Medulla oblongata (tissue), 1 donor: ENCODE measurements around the gene UMODL1.

Experiments used
- DNase-seq: peaks from one replicate; pipeline ENCODE4 v3.0.0-alpha.2; 2015; ENCODE audit errors: extremely low spot score

The UMODL1 gene

GRCh38 chr21:42096566-42096965 is 25.4 kb downstream of the UMODL1 start:
- no peak for DNase-seq

GRCh38 chr21:42097274-42097673 is 26.2 kb downstream of the UMODL1 start:
- no peak for DNase-seq

- DNase-seq: peak; percentile 55
Observed at GRCh38 chr21:42097860-42098454, 26.8 kb downstream of the UMODL1 start.

GRCh38 chr21:42098957-42099505 is 27.9 kb downstream of the UMODL1 start:
- no peak for DNase-seq

GRCh38 chr21:42101246-42101645 is 30.1 kb downstream of the UMODL1 start:
- DNase-seq: no peak

- no peak for DNase-seq
Observed at GRCh38 chr21:42102076-42102475, 31.0 kb downstream of the UMODL1 start.

GRCh38 chr21:42102526-42102925 is 31.4 kb downstream of the UMODL1 start:
- DNase-seq: no peak

GRCh38 chr21:42102991-42103390 is 31.9 kb downstream of the UMODL1 start:
- DNase-seq: no peak

- no peak for DNase-seq
Observed at GRCh38 chr21:42103843-42104242, 32.7 kb downstream of the UMODL1 start.

GRCh38 chr21:42105476-42106315 is 34.6 kb downstream of the UMODL1 start:
- DNase-seq: no peak

- no peak for DNase-seq
Observed at GRCh38 chr21:42106425-42106824, 35.3 kb downstream of the UMODL1 start.

- DNase-seq: no peak
Observed at GRCh38 chr21:42107177-42107880, 36.2 kb downstream of the UMODL1 start.

- DNase-seq: peak; percentile 56
Observed at GRCh38 chr21:42107881-42108553, 36.9 kb downstream of the UMODL1 start.

GRCh38 chr21:42108554-42109340 is 37.6 kb downstream of the UMODL1 start:
- no peak for DNase-seq

GRCh38 chr21:42109473-42109872 is 38.4 kb downstream of the UMODL1 start:
- no peak for DNase-seq

GRCh38 chr21:42109873-42110525 is 38.9 kb downstream of the UMODL1 start:
- no peak for DNase-seq

GRCh38 chr21:42110691-42111469 is 39.8 kb downstream of the UMODL1 start:
- no peak for DNase-seq

- DNase-seq: no peak
Observed at GRCh38 chr21:42111470-42111743, 40.3 kb downstream of the UMODL1 start.

GRCh38 chr21:42111811-42112210 is 40.7 kb downstream of the UMODL1 start:
- DNase-seq: no peak

GRCh38 chr21:42112238-42112637 is 41.1 kb downstream of the UMODL1 start:
- DNase-seq: no peak
